SK-N-SH treated with all-trans-retinoic acid at 6 μM for 48 hours (cell line): ENCODE results near the gene CHST11.

ENCODE experiments used
- ARNTL ChIP-seq: fragments of 450-650 bp; formaldehyde crosslinking; IDR thresholded peaks from 2 replicates; pipeline ENCODE4 v1.5.0; 2020; ENCODE audit warnings: low read depth, mild to moderate bottlenecking, moderate library complexity, borderline replicate concordance
- BACH2 ChIP-seq: fragments of 250-450 bp; sonication (Bioruptor Pico); IDR thresholded peaks from 2 replicates; pipeline ENCODE4 v1.9.0; 2021; ENCODE audit warnings: mild to moderate bottlenecking, borderline replicate concordance
- CSDC2 ChIP-seq: fragments of 250-450 bp; sonication (Bioruptor Pico); IDR thresholded peaks from 2 replicates; pipeline ENCODE4 v1.5.0; 2020; ENCODE audit warnings: mild to moderate bottlenecking, moderate library complexity
- ISL1 ChIP-seq: fragments of 250-450 bp; sonication (Bioruptor Pico); IDR thresholded peaks from 2 replicates; pipeline ENCODE4 v2.1.2; 2022; ENCODE audit warnings: mild to moderate bottlenecking, moderate library complexity
- OSR1 ChIP-seq: fragments of 250-450 bp; sonication (Bioruptor Pico); IDR thresholded peaks from 2 replicates; pipeline ENCODE4 v1.8.0; 2022; ENCODE audit warnings: moderate library complexity, mild to moderate bottlenecking, inconsistent platforms
- PPARA ChIP-seq: fragments of 250-450 bp; sonication (Bioruptor Pico); IDR thresholded peaks from 2 replicates; pipeline ENCODE4 v1.5.0; 2020; ENCODE audit warnings: mild to moderate bottlenecking, borderline replicate concordance
- RARB ChIP-seq: fragments of 250-450 bp; sonication (Bioruptor Pico); IDR thresholded peaks from 2 replicates; pipeline ENCODE4 v1.8.0; 2021; ENCODE audit warnings: mild to moderate bottlenecking, moderate library complexity
- TCF4 ChIP-seq: fragments of 250-450 bp; sonication (Bioruptor Pico); IDR thresholded peaks from 2 replicates; pipeline ENCODE4 v1.8.0; 2021; ENCODE audit warnings: mild to moderate bottlenecking, moderate library complexity, borderline replicate concordance
- ZC3H10 ChIP-seq: fragments of 250-450 bp; sonication (Bioruptor Pico); IDR thresholded peaks from 2 replicates; pipeline ENCODE4 v1.5.1; 2021; ENCODE audit warnings: mild to moderate bottlenecking, moderate library complexity
- ZFP3 ChIP-seq: fragments of 250-450 bp; sonication (Bioruptor Pico); IDR thresholded peaks from 2 replicates; pipeline ENCODE4 v1.5.0; 2020; ENCODE audit warnings: mild to moderate bottlenecking, moderate library complexity
- ZNF565 ChIP-seq: fragments of 450-650 bp; formaldehyde crosslinking; conservative IDR thresholded peaks from 2 replicates; pipeline ENCODE4 v1.5.0; 2020; ENCODE audit warnings: low read depth, mild to moderate bottlenecking, moderate library complexity
- TF ChIP-seq, protein P1 (sequence below): fragments of 250-450 bp; sonication (Bioruptor Pico); IDR thresholded peaks from 2 replicates; pipeline ENCODE4 v1.8.0; 2020; ENCODE audit warnings: mild to moderate bottlenecking, moderate library complexity, borderline replicate concordance
- TF ChIP-seq, protein P2 (sequence below): fragments of 250-450 bp; sonication (Bioruptor Pico); IDR thresholded peaks from 2 replicates; pipeline ENCODE4 v1.8.0; 2021; ENCODE audit warnings: low read depth, mild to moderate bottlenecking, moderate library complexity, borderline replicate concordance
- TF ChIP-seq, protein P3 (sequence below): fragments of 250-450 bp; sonication (Bioruptor Pico); IDR thresholded peaks from 2 replicates; pipeline ENCODE4 v1.5.0; 2020; ENCODE audit warnings: mild to moderate bottlenecking, moderate library complexity

DNA sequence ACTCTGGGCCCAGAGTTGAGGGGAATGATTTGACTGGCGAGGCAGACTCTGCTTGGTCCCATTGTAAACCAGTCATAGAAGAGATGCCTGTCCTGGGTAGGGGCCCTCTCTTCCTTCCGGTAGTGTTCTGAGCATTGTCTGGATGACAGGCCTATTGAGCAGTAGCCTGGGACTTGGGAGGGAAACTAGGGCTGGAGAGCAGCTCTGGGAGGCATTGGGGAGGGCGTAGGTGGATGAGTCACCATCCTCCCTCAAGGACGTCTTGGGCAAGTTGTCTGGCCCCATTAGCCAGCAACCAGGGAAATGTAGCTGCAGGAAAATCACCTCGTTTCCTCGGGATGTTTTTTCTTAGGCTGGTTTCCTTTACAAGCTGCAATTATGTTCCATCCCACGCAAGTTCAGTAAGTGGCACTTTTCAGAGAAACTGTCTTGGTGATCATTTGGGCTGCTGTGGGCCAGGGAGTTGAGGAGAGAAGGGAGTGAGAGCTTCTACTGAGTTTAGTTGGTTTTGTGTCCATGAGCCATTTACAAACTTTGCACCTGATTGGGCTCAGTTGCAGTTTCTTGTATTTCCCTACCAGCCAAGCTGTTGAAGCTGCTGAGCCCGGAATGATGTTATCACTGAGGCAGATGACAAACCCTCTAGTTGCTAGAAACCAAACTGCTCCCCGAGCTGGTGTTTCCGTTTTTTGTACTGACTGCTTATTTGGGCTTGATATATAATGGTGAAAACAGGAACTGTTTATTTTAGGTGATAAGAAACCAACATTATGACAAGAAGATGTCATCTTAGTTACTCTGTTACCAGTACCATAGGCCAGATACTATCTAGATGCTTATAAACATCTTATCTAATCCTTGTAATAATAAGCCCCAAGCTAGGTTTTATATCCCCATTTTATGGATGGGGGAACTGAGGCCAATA is 147.6 kb downstream of the CHST11 start:
- no peak for TF ChIP-seq ARNTL (CRISPR knock-in tag)
- no peak for TF ChIP-seq ZNF565 (CRISPR knock-in tag)
- TF ChIP-seq, protein P1, sequence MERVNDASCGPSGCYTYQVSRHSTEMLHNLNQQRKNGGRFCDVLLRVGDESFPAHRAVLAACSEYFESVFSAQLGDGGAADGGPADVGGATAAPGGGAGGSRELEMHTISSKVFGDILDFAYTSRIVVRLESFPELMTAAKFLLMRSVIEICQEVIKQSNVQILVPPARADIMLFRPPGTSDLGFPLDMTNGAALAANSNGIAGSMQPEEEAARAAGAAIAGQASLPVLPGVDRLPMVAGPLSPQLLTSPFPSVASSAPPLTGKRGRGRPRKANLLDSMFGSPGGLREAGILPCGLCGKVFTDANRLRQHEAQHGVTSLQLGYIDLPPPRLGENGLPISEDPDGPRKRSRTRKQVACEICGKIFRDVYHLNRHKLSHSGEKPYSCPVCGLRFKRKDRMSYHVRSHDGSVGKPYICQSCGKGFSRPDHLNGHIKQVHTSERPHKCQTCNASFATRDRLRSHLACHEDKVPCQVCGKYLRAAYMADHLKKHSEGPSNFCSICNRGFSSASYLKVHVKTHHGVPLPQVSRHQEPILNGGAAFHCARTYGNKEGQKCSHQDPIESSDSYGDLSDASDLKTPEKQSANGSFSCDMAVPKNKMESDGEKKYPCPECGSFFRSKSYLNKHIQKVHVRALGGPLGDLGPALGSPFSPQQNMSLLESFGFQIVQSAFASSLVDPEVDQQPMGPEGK (CRISPR knock-in tag): no peak
- TF ChIP-seq ZC3H10 (CRISPR knock-in tag): no peak
- TF ChIP-seq, protein P2, sequence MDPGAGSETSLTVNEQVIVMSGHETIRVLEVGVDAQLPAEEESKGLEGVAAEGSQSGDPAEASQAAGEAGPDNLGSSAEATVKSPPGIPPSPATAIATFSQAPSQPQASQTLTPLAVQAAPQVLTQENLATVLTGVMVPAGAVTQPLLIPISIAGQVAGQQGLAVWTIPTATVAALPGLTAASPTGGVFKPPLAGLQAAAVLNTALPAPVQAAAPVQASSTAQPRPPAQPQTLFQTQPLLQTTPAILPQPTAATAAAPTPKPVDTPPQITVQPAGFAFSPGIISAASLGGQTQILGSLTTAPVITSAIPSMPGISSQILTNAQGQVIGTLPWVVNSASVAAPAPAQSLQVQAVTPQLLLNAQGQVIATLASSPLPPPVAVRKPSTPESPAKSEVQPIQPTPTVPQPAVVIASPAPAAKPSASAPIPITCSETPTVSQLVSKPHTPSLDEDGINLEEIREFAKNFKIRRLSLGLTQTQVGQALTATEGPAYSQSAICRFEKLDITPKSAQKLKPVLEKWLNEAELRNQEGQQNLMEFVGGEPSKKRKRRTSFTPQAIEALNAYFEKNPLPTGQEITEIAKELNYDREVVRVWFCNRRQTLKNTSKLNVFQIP: no peak
- TF ChIP-seq TCF4: no peak
- TF ChIP-seq PPARA (CRISPR knock-in tag): no peak
- TF ChIP-seq RARB (CRISPR knock-in tag): no peak
- no peak for TF ChIP-seq ISL1 (CRISPR knock-in tag)
- TF ChIP-seq CSDC2 (CRISPR knock-in tag): no peak
- no peak for TF ChIP-seq BACH2 (CRISPR knock-in tag)
- no peak for TF ChIP-seq ZFP3 (CRISPR knock-in tag)
- TF ChIP-seq OSR1: no peak
- TF ChIP-seq, protein P3, sequence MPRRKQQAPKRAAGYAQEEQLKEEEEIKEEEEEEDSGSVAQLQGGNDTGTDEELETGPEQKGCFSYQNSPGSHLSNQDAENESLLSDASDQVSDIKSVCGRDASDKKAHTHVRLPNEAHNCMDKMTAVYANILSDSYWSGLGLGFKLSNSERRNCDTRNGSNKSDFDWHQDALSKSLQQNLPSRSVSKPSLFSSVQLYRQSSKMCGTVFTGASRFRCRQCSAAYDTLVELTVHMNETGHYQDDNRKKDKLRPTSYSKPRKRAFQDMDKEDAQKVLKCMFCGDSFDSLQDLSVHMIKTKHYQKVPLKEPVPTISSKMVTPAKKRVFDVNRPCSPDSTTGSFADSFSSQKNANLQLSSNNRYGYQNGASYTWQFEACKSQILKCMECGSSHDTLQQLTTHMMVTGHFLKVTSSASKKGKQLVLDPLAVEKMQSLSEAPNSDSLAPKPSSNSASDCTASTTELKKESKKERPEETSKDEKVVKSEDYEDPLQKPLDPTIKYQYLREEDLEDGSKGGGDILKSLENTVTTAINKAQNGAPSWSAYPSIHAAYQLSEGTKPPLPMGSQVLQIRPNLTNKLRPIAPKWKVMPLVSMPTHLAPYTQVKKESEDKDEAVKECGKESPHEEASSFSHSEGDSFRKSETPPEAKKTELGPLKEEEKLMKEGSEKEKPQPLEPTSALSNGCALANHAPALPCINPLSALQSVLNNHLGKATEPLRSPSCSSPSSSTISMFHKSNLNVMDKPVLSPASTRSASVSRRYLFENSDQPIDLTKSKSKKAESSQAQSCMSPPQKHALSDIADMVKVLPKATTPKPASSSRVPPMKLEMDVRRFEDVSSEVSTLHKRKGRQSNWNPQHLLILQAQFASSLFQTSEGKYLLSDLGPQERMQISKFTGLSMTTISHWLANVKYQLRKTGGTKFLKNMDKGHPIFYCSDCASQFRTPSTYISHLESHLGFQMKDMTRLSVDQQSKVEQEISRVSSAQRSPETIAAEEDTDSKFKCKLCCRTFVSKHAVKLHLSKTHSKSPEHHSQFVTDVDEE (CRISPR knock-in tag): no peak
